NCI-H2029 treated with DMSO at 0.1 percent for 48 hours (cell line): ENCODE data around the gene BCR.

ENCODE experiments used
- DNase-seq: peaks from one replicate; lab custom pipeline; 2025; lab: John Stamatoyannopoulos, UW

The BCR gene

GRCh38 chr22:23200898-23201297 is 20.6 kb downstream of the BCR start:
- DNase-seq: no peak

- no peak for DNase-seq
Measured at GRCh38 chr22:23202812-23203451, 22.6 kb downstream of the BCR start.

- no peak for DNase-seq
Measured at GRCh38 chr22:23203452-23204124, 23.3 kb downstream of the BCR start.

- no peak for DNase-seq
Measured at GRCh38 chr22:23204125-23204488, 23.8 kb downstream of the BCR start.

GRCh38 chr22:23204541-23205157 is 24.3 kb downstream of the BCR start:
- no peak for DNase-seq

- DNase-seq: no peak
Measured at GRCh38 chr22:23205339-23206049, 25.2 kb downstream of the BCR start.

GRCh38 chr22:23206915-23207314 is 26.6 kb downstream of the BCR start:
- DNase-seq: no peak

- peak; percentile 72 for DNase-seq
Measured at GRCh38 chr22:23207729-23208393, 27.6 kb downstream of the BCR start.

GRCh38 chr22:23210428-23211170 is 30.3 kb downstream of the BCR start:
- no peak for DNase-seq

- no peak for DNase-seq
Measured at GRCh38 chr22:23211622-23212021, 31.3 kb downstream of the BCR start.

- peak; percentile 66 for DNase-seq
Measured at GRCh38 chr22:23212061-23213021, 32.0 kb downstream of the BCR start.

GRCh38 chr22:23213022-23213555 is 32.8 kb downstream of the BCR start:
- no peak for DNase-seq

- no peak for DNase-seq
Measured at GRCh38 chr22:23213581-23214334, 33.4 kb downstream of the BCR start.

GRCh38 chr22:23214398-23214797 is 34.1 kb downstream of the BCR start:
- DNase-seq: no peak

GRCh38 chr22:23215294-23216241 is 35.3 kb downstream of the BCR start:
- DNase-seq: no peak

- no peak for DNase-seq
Measured at GRCh38 chr22:23216461-23217170, 36.3 kb downstream of the BCR start.
